Smooth muscle cell (in vitro differentiated cells): ENCODE results near the gene CD58. TPM values are rescaled to one million over a fixed set of nuclear protein-coding genes. Genes with fewer than 3 reads are reported as not detected.

Experiments used
- DNase-seq: peaks from one replicate; lab custom pipeline; 2025; ENCODE audit not compliant: unreplicated experiment; lab: John Stamatoyannopoulos, UW
- H2AFZ ChIP-seq: fragments of 200-600 bp; sonication (generic); 2 replicates; pipeline ENCODE4 v1.6.0; 2016; ENCODE audit warnings: antibody characterized with exemption, low read depth, mild to moderate bottlenecking
- H3F3A ChIP-seq: fragments of 200-600 bp; sonication (generic); 2 replicates; pipeline ENCODE4 v1.6.0; 2017; ENCODE audit warnings: antibody characterized with exemption, low read depth
- H3K27ac ChIP-seq: fragments of 200-600 bp; sonication (generic); 2 replicates; pipeline ENCODE4 v1.5.1; 2016; ENCODE audit warnings: low read depth, mild to moderate bottlenecking
- H3K27me3 ChIP-seq: fragments of 200-600 bp; sonication (generic); 2 replicates; pipeline ENCODE4 v1.6.1; 2016; ENCODE audit warnings: low read depth, mild to moderate bottlenecking
- H3K36me3 ChIP-seq: fragments of 200-600 bp; sonication (generic); 2 replicates; pipeline ENCODE4 v1.5.1; 2016; ENCODE audit warnings: low read depth
- H3K4me1 ChIP-seq: fragments of 200-600 bp; sonication (generic); 2 replicates; pipeline ENCODE4 v1.5.1; 2016; ENCODE audit warnings: low read depth
- H3K4me2 ChIP-seq: fragments of 200-600 bp; sonication (generic); 2 replicates; pipeline ENCODE4 v1.6.0; 2016; ENCODE audit warnings: mild to moderate bottlenecking
- H3K4me3 ChIP-seq: fragments of 200-600 bp; sonication (generic); 2 replicates; pipeline ENCODE4 v1.5.1; 2016; ENCODE audit warnings: mild to moderate bottlenecking
- H3K79me2 ChIP-seq: fragments of 200-600 bp; sonication (generic); 2 replicates; pipeline ENCODE4 v1.6.0; 2016; ENCODE audit warnings: low read depth, mild to moderate bottlenecking
- H3K9ac ChIP-seq: fragments of 200-600 bp; sonication (generic); 2 replicates; pipeline ENCODE4 v1.6.0; 2016; ENCODE audit warnings: low read depth
- H3K9me3 ChIP-seq: fragments of 200-600 bp; sonication (generic); replicated peaks from 2 replicates; pipeline ENCODE4 v1.5.1; 2016; ENCODE audit warnings: low read depth
- H4K20me1 ChIP-seq: fragments of 200-600 bp; sonication (generic); 2 replicates; pipeline ENCODE4 v1.6.0; 2016; ENCODE audit warnings: low read depth
- WGBS: methylation state at CpG from one replicate; pipeline ENCODE4 v1.1.7; 2016; ENCODE audit warnings: low lambda C conversion rate; 5-methylcytosine and 5-hydroxymethylcytosine counted together
- polyA plus RNA-seq: library from polyadenylated mRNA; unstranded; fragments of >200 nt; fragmentation: Nextera tagmentation; extraction: Ambion mirVana; gene quantifications from 2 replicates; pipeline ENCODE4 v1.2.1, GENCODE V29; 2016
- total RNA-seq: library from RNA; depleted of rRNA; stranded (reverse); fragments of >200 nt; gene quantifications from 2 replicates; pipeline ENCODE4 v1.2.3, GENCODE V29; 2014
- TF ChIP-seq, protein P1 (sequence below): fragments of 200-600 bp; sonication (generic); IDR thresholded peaks from 2 replicates; pipeline ENCODE4 v1.5.1; 2017; ENCODE audit warnings: borderline replicate concordance, mild to moderate bottlenecking, antibody characterized with exemption; ENCODE audit not compliant: insufficient read depth, poor library complexity, severe bottlenecking

The CD58 gene
- total and polyA plus RNA-seq, 2 experiments from 2014 or later = 33.5 to 43.8 TPM

DNA sequence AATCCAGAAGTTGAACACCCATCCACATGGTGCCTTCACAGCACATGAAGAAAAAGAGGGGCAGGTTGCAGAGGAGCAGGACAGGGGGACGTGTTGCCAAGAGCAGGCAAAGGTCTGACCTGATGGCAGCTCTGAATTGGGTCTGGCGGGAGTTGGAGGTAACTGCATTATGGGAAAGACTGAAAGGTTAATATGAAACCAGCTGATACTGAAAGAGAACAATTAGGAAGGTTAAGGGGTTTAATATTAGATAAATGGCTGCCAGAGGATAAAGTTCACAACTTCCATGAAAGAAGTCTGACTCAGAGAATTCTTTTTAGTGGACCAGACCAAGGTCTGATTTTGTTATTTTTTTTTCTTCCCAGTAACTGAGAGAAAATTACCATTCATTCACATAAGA, 76.1 kb downstream of the CD58 start:
- Histone ChIP-seq H3K27me3 (no peaks in the 10 kb centered on the region), H3F3A (peaks cover 5% of the 10 kb centered on the region), H3K79me2 (no peaks in the 10 kb centered on the region), H3K4me3 (no peak overlapping the region), H2AFZ (no peak overlapping the region), H3K9me3 (no peaks in the 10 kb centered on the region), H3K27ac (no peak overlapping the region), H3K36me3 (no peaks in the 10 kb centered on the region), H3K4me1 (peaks cover 14% of the 10 kb centered on the region), H4K20me1 (no peaks in the 10 kb centered on the region), H3K9ac (no peak overlapping the region), H3K4me2 (no peak overlapping the region)
- 72% methylated on average over 2 of the region's 2 CpGs for WGBS
- TF ChIP-seq, protein P1, sequence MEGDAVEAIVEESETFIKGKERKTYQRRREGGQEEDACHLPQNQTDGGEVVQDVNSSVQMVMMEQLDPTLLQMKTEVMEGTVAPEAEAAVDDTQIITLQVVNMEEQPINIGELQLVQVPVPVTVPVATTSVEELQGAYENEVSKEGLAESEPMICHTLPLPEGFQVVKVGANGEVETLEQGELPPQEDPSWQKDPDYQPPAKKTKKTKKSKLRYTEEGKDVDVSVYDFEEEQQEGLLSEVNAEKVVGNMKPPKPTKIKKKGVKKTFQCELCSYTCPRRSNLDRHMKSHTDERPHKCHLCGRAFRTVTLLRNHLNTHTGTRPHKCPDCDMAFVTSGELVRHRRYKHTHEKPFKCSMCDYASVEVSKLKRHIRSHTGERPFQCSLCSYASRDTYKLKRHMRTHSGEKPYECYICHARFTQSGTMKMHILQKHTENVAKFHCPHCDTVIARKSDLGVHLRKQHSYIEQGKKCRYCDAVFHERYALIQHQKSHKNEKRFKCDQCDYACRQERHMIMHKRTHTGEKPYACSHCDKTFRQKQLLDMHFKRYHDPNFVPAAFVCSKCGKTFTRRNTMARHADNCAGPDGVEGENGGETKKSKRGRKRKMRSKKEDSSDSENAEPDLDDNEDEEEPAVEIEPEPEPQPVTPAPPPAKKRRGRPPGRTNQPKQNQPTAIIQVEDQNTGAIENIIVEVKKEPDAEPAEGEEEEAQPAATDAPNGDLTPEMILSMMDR = no peak
- DNase-seq = no peak

DNA sequence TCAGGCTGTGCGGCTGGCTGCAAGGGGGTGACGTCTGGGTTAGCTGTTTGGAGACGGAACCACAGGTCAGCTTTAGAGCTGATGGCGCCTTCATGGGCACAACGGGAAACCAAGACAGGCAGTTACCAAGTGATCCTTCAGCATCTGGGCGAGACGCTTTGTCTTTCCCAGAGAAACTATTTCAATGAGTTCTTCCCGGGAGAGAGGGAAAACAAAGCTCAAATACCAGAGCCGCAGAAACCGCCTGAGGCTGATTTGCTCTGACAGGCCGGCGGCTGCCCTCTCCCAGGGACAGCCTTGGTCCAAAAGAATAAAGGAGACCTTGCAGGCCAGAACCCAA, 76.5 kb downstream of the CD58 start:
- no peak for DNase-seq
- Histone ChIP-seq H4K20me1 (no peaks in the 10 kb centered on the region), H2AFZ (no peak overlapping the region), H3K9ac (no peak overlapping the region), H3K27ac (no peak overlapping the region), H3F3A (peaks cover 5% of the 10 kb centered on the region), H3K4me3 (no peak overlapping the region), H3K9me3 (no peaks in the 10 kb centered on the region), H3K4me1 (peaks cover 14% of the 10 kb centered on the region), H3K4me2 (no peak overlapping the region), H3K79me2 (no peaks in the 10 kb centered on the region), H3K27me3 (no peaks in the 10 kb centered on the region), H3K36me3 (no peaks in the 10 kb centered on the region)
- TF ChIP-seq, protein P1 = no peak
- WGBS = 57% methylated on average over 12 of the region's 12 CpGs

DNA sequence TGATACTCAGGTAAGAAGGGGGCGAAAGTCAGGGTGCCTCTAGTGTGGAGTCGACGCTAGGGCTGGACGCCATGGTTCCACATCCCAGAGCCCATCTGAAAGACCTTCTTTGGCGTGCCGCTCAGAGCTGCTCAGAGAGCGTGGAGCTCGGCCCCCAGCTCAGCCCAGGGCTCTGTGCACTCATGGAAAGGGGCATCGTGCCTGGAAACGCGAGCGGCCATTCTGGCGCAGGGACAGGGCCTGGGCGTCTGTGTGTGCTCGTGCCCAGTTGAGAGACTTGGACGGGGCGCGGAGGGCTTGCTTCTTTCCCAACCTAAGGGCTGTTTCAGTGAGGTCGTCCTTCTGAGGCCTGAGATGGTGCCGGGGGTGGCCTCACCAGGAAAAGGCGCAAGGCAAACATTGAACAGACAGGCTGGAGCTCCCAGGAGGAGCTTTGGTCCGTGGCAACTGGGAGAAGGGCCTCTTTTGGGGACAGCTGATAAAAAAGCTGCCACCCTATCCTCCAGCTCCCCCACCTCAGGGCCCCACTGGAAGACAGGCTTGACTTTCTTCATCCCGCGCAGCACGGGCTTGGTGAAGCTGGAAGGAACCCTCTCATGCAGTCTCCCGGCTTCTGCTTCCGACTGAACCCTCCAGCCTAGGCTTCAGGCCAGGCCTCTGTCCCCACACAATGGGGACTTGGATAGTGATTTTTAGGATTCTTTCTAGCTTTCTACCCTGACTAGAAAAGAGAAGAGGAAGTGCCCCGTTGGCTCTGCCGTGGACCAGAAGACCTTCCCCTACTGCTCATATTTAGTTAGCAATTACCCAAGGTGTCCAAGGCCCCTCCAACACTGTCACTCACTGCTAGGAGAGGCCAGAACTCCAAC, 77.1 kb downstream of the CD58 start:
- no peak overlapping the region for H3K27ac ChIP-seq
- H3K79me2 ChIP-seq = no peaks in the 10 kb centered on the region
- H3K9me3 ChIP-seq = no peaks in the 10 kb centered on the region
- H3K36me3 ChIP-seq = no peaks in the 10 kb centered on the region
- no peak overlapping the region for H2AFZ ChIP-seq
- 90% methylated on average over 29 of the region's 29 CpGs for WGBS
- no peak for DNase-seq
- peaks cover 5% of the 10 kb centered on the region for H3F3A ChIP-seq
- H3K4me1 ChIP-seq = peaks cover 14% of the 10 kb centered on the region
- TF ChIP-seq, protein P1 = no peak
- H3K9ac ChIP-seq = no peak overlapping the region
- H4K20me1 ChIP-seq = no peaks in the 10 kb centered on the region
- H3K4me3 ChIP-seq = no peak overlapping the region
- H3K4me2 ChIP-seq = no peak overlapping the region
- no peaks in the 10 kb centered on the region for H3K27me3 ChIP-seq

GRCh38 chr1:116493036-116493435, 77.8 kb downstream of the CD58 start:
- H3K79me2 ChIP-seq = no peaks in the 10 kb centered on the region
- no peak overlapping the region for H2AFZ ChIP-seq
- H3K9me3 ChIP-seq = no peaks in the 10 kb centered on the region
- no peaks in the 10 kb centered on the region for H4K20me1 ChIP-seq
- H3F3A ChIP-seq = peaks cover 5% of the 10 kb centered on the region
- TF ChIP-seq, protein P1 = no peak
- H3K4me2 ChIP-seq = no peak overlapping the region
- DNase-seq = no peak
- H3K9ac ChIP-seq = no peak overlapping the region
- H3K4me1 ChIP-seq = peaks cover 14% of the 10 kb centered on the region
- H3K27me3 ChIP-seq = no peaks in the 10 kb centered on the region
- H3K36me3 ChIP-seq = no peaks in the 10 kb centered on the region
- no peak overlapping the region for H3K4me3 ChIP-seq
- H3K27ac ChIP-seq = no peak overlapping the region
- WGBS = 93% methylated on average over 7 of the region's 7 CpGs
